B cell (primary cell): ENCODE measurements around the gene ACSS1. TPM values are rescaled to one million over a fixed set of nuclear protein-coding genes. Genes with fewer than 3 reads are reported as not detected.

Experiments
- ATAC-seq: fragments of 200-7000 bp; cut with Tn5 transposase; one replicate; pipeline ENCODE4 v1.10.0; 2021; ENCODE audit warnings: low read depth, mild to moderate bottlenecking, moderate number of reproducible peaks, moderate library complexity
- CTCF ChIA-PET: fragments of 350-600 bp; sonication (Branson Sonifier 250); formaldehyde crosslinking; loops from one replicate; lab custom pipeline; 2021; ENCODE audit warnings: antibody characterized with exemption, inconsistent platforms; lab: Charles Lee
- POLR2A ChIA-PET: fragments of 350-600 bp; sonication (Branson Sonifier 250); formaldehyde crosslinking; loops from one replicate; lab custom pipeline; 2021; ENCODE audit warnings: antibody characterized with exemption; lab: Charles Lee
- DNase-seq: peaks from one replicate; pipeline ENCODE4 v3.0.0; 2013
- H2AFZ ChIP-seq: 2 replicates; pipeline ENCODE4 v1.6.1; 2012; ENCODE audit warnings: mild to moderate bottlenecking, low read depth, low read length; ENCODE audit not compliant: insufficient read depth, poor library complexity, severe bottlenecking
- H3K27ac ChIP-seq, 2 donors: 1 replicate in 1 of 2; 2 replicates in 1 of 2; pipeline ENCODE4 v1.5.1; 2012 to 2013; ENCODE audit warnings: low read length in 2 of 2, mild to moderate bottlenecking in 2 of 2, moderate library complexity in 1 of 2
- H3K27me3 ChIP-seq, 4 experiments: fragments of 200-600 bp in 1 of 4; sonication (generic) in 1 of 4; replicated peaks in 1 of 4; 1 replicate in 2 of 4; 2 replicates in 2 of 4; pipeline versions ENCODE4 v1.6.1 to v1.7.0; 2013 to 2016; ENCODE audit warnings: low read length in 3 of 4, mild to moderate bottlenecking in 2 of 4, mixed read lengths in 1 of 4, moderate library complexity in 1 of 4; ENCODE audit not compliant: insufficient read depth in 4 of 4, control insufficient read depth in 3 of 4; ENCODE audit errors: control extremely low read depth in 1 of 4
- H3K36me3 ChIP-seq, 2 experiments: replicated peaks in 1 of 2; 1 replicate in 1 of 2; 2 replicates in 1 of 2; pipeline versions ENCODE4 v1.6.1 to v1.7.1; 2013; ENCODE audit warnings: low read length in 1 of 2; ENCODE audit not compliant: insufficient read depth in 2 of 2, control insufficient read depth in 1 of 2; ENCODE audit errors: control extremely low read depth in 1 of 2, extremely low read depth in 1 of 2
- H3K4me1 ChIP-seq, 2 donors: fragments of 200-600 bp in 1 of 2; sonication (generic) in 1 of 2; 1 replicate in 1 of 2; 2 replicates in 1 of 2; pipeline versions ENCODE4 v1.5.1 to v1.6.1; 2013 to 2017; ENCODE audit warnings: low read length in 2 of 2; ENCODE audit not compliant: control insufficient read depth in 2 of 2, insufficient read depth in 2 of 2
- H3K4me2 ChIP-seq: replicated peaks from 2 replicates; pipeline ENCODE3; 2012; ENCODE audit warnings: mild to moderate bottlenecking, low read depth, low read length; ENCODE audit not compliant: poor library complexity, severe bottlenecking
- H3K4me3 ChIP-seq, 5 experiments: fragments of 200-600 bp in 1 of 5; sonication (generic) in 1 of 5; 1 replicate in 3 of 5; 2 replicates in 2 of 5; pipeline versions ENCODE4 v1.5.1 to v1.7.0; 2011 to 2016; ENCODE audit warnings: low read length in 4 of 5, mild to moderate bottlenecking in 4 of 5, low read depth in 2 of 5, control low read depth in 1 of 5, moderate library complexity in 1 of 5; ENCODE audit not compliant: insufficient read depth in 1 of 5; ENCODE audit errors: control extremely low read depth in 1 of 5, extremely low read depth in 1 of 5
- H3K79me2 ChIP-seq: fragments of 200-600 bp; sonication (generic); one replicate; pipeline ENCODE4 v1.6.0; 2016; ENCODE audit warnings: low read length; ENCODE audit not compliant: control insufficient read depth, insufficient read depth
- H3K9ac ChIP-seq: fragments of 200-600 bp; sonication (generic); 2 replicates; pipeline ENCODE4 v1.6.1; 2017; ENCODE audit warnings: mild to moderate bottlenecking, low read length, moderate library complexity
- H3K9me3 ChIP-seq, 3 donors: one replicate each; pipeline versions ENCODE4 v1.6.1 to v1.7.1; 2013; ENCODE audit warnings: low read length in 2 of 3; ENCODE audit not compliant: control insufficient read depth in 2 of 3, insufficient read depth in 1 of 3; ENCODE audit errors: control extremely low read depth in 1 of 3
- H4K20me1 ChIP-seq: 2 replicates; pipeline ENCODE4 v1.6.0; 2012; ENCODE audit warnings: mild to moderate bottlenecking, low read length; ENCODE audit not compliant: insufficient read depth, control insufficient read depth, poor library complexity, severe bottlenecking
- H3K27ac Mint-ChIP-seq: one replicate; pipeline ENCODE4 v1.8.0; 2021; ENCODE audit warnings: mixed read lengths
- H3K27me3 Mint-ChIP-seq: one replicate; pipeline ENCODE4 v1.8.0; 2021; ENCODE audit warnings: mixed read lengths
- H3K4me1 Mint-ChIP-seq: one replicate; pipeline ENCODE4 v1.8.0; 2021; ENCODE audit warnings: mixed read lengths
- H3K4me3 Mint-ChIP-seq: one replicate; pipeline ENCODE4 v1.8.0; 2021; ENCODE audit warnings: mixed read lengths
- H3K9me3 Mint-ChIP-seq: one replicate; pipeline ENCODE4 v1.8.0; 2022; ENCODE audit warnings: mixed read lengths; ENCODE audit not compliant: insufficient read depth
- CTCF ChIP-seq: fragments of 200-600 bp; IDR thresholded peaks from one replicate; pipeline ENCODE4 v1.8.0; 2022; ENCODE audit warnings: antibody characterized with exemption, mild to moderate bottlenecking
- EZH2 ChIP-seq: IDR thresholded peaks from 2 replicates; pipeline ENCODE4 v1.6.1; 2012; ENCODE audit warnings: borderline replicate concordance, low read depth, mild to moderate bottlenecking, moderate library complexity, low read length; ENCODE audit not compliant: insufficient read depth, poor library complexity, severe bottlenecking
- WGBS: methylation state at CpG from one replicate; pipeline ENCODE4 v1.1.5; 2013; ENCODE audit warnings: missing lambda C conversion rate; ENCODE audit not compliant: insufficient coverage; 5-methylcytosine and 5-hydroxymethylcytosine counted together
- intact Hi-C: fragments of 100-400 bp; cut with micrococcal nuclease; formaldehyde crosslinking; loops from one replicate; pipeline ENCODE4 v1.10.0; 2022
- polyA plus RNA-seq: library from polyadenylated mRNA; depleted of rRNA; stranded (reverse); fragments of >200 nt; gene quantifications from 2 replicates; pipeline ENCODE4 v1.2.3, GENCODE V29; 2012
- total RNA-seq, 2 donors: library from RNA; stranded (reverse); fragments of 120-200 nt in 1 of 2; gene quantifications; 1 replicate in 1 of 2; 2 replicates in 1 of 2; pipeline versions ENCODE4 v1.2.3 to v1.2.4, GENCODE V29; 2013 to 2022

ACSS1 gene
- total and polyA plus RNA-seq, 2 donors (not counting 1 experiment from before 2014, with no cell fraction given): 82.7 to 95.5 TPM

GRCh38 chr20:25050501-25051350 is 7.2 kb downstream of the ACSS1 start:
- no peak overlapping the region for H3K4me3 ChIP-seq
- no peaks in the 10 kb centered on the region for H3K9me3 ChIP-seq
- TF ChIP-seq CTCF (no peak), EZH2 (no peak)
- H3K27ac ChIP-seq: peak overlapping the region in 1 of 2 donors; percentile 44
- intact Hi-C loops: no loop called here
- POLR2A ChIA-PET: no interaction called here
- Mint-ChIP-seq H3K4me3 (peak overlapping the region; percentile 41), H3K27me3 (no peaks in the 10 kb centered on the region), H3K27ac (peak overlapping the region; percentile 85), H3K4me1 (peaks cover 75% of the 10 kb centered on the region), H3K9me3 (no peaks in the 10 kb centered on the region)
- H3K27me3 ChIP-seq: no peaks in the 10 kb centered on the region
- peaks cover 87% of the 10 kb centered on the region for H4K20me1 ChIP-seq
- no peak overlapping the region for H3K9ac ChIP-seq
- CTCF ChIA-PET: interaction anchor here (0.8 to 0.9 kb wide), 2 partner anchors 56 to 57 kb away, joined by 3 read pairs; no protein-coding TSS in a partner anchor
- no peak overlapping the region for H2AFZ ChIP-seq
- H3K79me2 ChIP-seq: peaks cover 89% of the 10 kb centered on the region
- no peak for DNase-seq
- H3K4me1 ChIP-seq: peaks cover 58 to 62% of the 10 kb centered on the region in 2 donors
- H3K36me3 ChIP-seq: peaks cover 0 to 48% of the 10 kb centered on the region in 2 experiments
- H3K4me2 ChIP-seq: peak overlapping the region; percentile 26
- ATAC-seq: no peak
- 96% methylated on average over 17 of the region's 17 CpGs for WGBS

GRCh38 chr20:25050082-25050481 is 7.9 kb downstream of the ACSS1 start:
- CTCF ChIA-PET: interaction anchor here (0.8 to 0.9 kb wide), 2 partner anchors 55 to 56 kb away, joined by 3 read pairs; no protein-coding TSS in a partner anchor
- Histone ChIP-seq H3K9me3 (no peaks in the 10 kb centered on the region), H3K36me3 (peaks cover 0 to 42% of the 10 kb centered on the region in 2 experiments), H3K9ac (no peak overlapping the region), H3K4me2 (peak overlapping the region; percentile 26), H2AFZ (no peak overlapping the region), H3K79me2 (peaks cover 82% of the 10 kb centered on the region), H3K4me3 (no peak overlapping the region), H3K27me3 (no peaks in the 10 kb centered on the region), H3K27ac (peak overlapping the region in 1 of 2 donors; percentile 44), H4K20me1 (peaks cover 80% of the 10 kb centered on the region), H3K4me1 (peaks cover 57 to 62% of the 10 kb centered on the region in 2 donors)
- DNase-seq: no peak
- no peak for ATAC-seq
- TF ChIP-seq CTCF: no peak
- no peak for TF ChIP-seq EZH2
- Mint-ChIP-seq H3K27ac (peak overlapping the region; percentile 76), H3K4me1 (peaks cover 75% of the 10 kb centered on the region), H3K9me3 (no peaks in the 10 kb centered on the region), H3K4me3 (peak overlapping the region; percentile 26), H3K27me3 (no peaks in the 10 kb centered on the region)
- POLR2A ChIA-PET: no interaction called here
- intact Hi-C loops: no loop called here
- WGBS: 72% methylated on average over 5 of the region's 7 CpGs
